GM10266 (cell line): Measurements from ENCODE around the gene CTNNA1.

Experiments used
- DNase-seq: peaks from one replicate; pipeline ENCODE4 v3.0.0; 2012; ENCODE audit errors: extremely low spot score
- TF ChIP-seq, protein P1 (sequence below): IDR thresholded peaks from 2 replicates; pipeline ENCODE4 v1.5.1; 2012; ENCODE audit warnings: mild to moderate bottlenecking, low read depth; ENCODE audit not compliant: control insufficient read depth, insufficient read depth; ENCODE audit errors: missing control alignments

CTNNA1 gene

GRCh38 chr5:138975098-138975847 lies 222.0 kb downstream of the CTNNA1 start:
- TF ChIP-seq, protein P1, sequence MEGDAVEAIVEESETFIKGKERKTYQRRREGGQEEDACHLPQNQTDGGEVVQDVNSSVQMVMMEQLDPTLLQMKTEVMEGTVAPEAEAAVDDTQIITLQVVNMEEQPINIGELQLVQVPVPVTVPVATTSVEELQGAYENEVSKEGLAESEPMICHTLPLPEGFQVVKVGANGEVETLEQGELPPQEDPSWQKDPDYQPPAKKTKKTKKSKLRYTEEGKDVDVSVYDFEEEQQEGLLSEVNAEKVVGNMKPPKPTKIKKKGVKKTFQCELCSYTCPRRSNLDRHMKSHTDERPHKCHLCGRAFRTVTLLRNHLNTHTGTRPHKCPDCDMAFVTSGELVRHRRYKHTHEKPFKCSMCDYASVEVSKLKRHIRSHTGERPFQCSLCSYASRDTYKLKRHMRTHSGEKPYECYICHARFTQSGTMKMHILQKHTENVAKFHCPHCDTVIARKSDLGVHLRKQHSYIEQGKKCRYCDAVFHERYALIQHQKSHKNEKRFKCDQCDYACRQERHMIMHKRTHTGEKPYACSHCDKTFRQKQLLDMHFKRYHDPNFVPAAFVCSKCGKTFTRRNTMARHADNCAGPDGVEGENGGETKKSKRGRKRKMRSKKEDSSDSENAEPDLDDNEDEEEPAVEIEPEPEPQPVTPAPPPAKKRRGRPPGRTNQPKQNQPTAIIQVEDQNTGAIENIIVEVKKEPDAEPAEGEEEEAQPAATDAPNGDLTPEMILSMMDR, result no peak
- DNase-seq, result no peak

DNA sequence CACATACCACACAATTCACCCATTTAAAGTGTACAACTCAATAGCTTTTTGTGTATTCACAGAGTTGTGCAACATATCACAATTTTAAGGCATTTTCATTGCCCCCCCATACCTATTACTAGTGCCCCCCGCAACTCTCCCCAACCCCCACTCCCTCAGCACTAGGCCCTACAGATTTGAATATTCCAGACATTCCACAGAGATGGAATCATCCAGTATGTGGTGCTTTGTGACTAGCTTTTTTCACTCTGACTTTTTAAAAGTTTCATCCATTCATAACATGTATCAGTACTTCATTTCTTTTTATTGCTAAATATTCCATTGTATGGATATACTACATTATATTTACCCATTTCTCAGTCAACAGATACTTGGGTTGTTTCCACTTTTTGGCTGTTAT lies 224.9 kb downstream of the CTNNA1 start:
- no peak for DNase-seq
- TF ChIP-seq, protein P1, result no peak

GRCh38 chr5:138978581-138978980 lies 225.4 kb downstream of the CTNNA1 start:
- DNase-seq, result no peak
- TF ChIP-seq, protein P1, result no peak

DNA sequence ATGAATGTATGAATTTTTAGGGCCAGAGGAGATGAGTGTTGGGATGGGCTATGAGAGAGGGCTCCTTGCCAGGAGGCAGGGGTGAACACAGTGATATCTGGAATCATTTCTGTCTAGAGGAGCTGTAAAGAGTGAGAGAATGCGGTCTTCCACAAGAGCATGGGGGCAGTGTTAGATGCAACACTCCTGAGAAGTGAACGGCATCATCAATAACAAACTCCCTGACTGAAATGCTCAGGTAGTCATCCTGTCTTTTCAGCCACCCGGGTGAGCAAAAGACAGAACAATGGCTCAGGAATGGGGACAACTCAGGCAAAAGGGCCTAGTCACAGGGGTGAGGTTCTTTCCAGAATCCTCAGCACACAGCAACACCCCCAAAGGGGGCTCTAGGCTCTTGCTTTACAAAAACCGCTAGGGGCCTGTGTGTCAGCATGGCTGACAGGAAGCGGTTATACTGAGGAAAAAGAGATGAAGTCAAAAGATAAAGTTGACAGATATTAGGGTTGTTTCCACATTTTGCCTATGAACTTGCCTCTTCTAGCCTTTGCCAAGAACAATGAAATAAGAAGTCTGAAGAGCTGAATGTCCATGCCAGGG lies 226.6 kb downstream of the CTNNA1 start:
- no peak for DNase-seq
- TF ChIP-seq, protein P1, result no peak

- DNase-seq, result no peak
- TF ChIP-seq, protein P1, result no peak
These were observed 227.2 kb downstream of the CTNNA1 start for GRCh38 chr5:138980441-138980840.

- DNase-seq, result no peak
- TF ChIP-seq, protein P1, result no peak
These were observed 227.9 kb downstream of the CTNNA1 start for GRCh38 chr5:138981131-138981530.

DNA sequence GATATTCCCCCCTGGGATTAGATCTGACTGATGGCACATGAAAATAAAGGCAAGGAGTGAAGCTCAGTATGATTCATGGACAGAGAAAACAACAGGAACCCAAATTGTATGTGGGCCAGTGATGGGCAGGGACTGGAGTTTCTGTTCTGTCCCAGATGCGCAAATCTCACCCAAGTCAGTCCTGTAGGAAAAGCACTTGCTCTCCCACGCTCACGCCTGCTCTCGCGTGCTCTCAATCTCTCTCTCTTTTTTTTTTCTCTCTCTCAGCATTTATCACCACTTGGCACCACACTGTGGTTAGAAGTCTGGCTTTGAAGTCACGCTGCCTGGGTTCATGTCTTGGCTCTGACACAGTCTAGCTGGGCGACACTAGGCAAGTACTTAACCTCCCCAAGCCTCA lies 228.4 kb downstream of the CTNNA1 start:
- no peak for DNase-seq
- TF ChIP-seq, protein P1, result no peak
